H54 (cell line): ENCODE measurements around the gene CCBE1.

ENCODE experiments used
- DNase-seq: peaks from one replicate; pipeline ENCODE4 v3.0.0; 2011; ENCODE audit warnings: low spot score, mixed read lengths; ENCODE audit not compliant: insufficient read length
- FAIRE-seq: peaks from 3 replicates; lab custom pipeline; 2011; peaks lifted over from hg19 to GRCh38; lab: Jason Lieb, UNC
- POLR2A ChIP-seq: IDR thresholded peaks from 2 replicates; pipeline ENCODE4 v1.6.1; 2011; ENCODE audit warnings: low read depth, mild to moderate bottlenecking, low read length

Gene CCBE1

GRCh38 chr18:59577386-59577655 is 119.9 kb downstream of the CCBE1 start:
- TF ChIP-seq POLR2A: no peak
- DNase-seq: no peak
- FAIRE-seq: no peak

GRCh38 chr18:59576541-59577385 is 120.5 kb downstream of the CCBE1 start:
- DNase-seq (no peak), FAIRE-seq (no peak)
- TF ChIP-seq POLR2A: no peak

- no peak for TF ChIP-seq POLR2A
- no peak for FAIRE-seq
Measured at GRCh38 chr18:59575995-59576394, 121.2 kb downstream of the CCBE1 start.

GRCh38 chr18:59573962-59574361 is 123.3 kb downstream of the CCBE1 start:
- DNase-seq: no peak
- TF ChIP-seq POLR2A: no peak
- FAIRE-seq: no peak

More at GRCh38 chr18:59575995-59576394, 121.2 kb downstream of the CCBE1 start:
- DNase-seq: no peak

GRCh38 chr18:59571902-59572301 is 125.3 kb downstream of the CCBE1 start:
- no peak for DNase-seq
- no peak for FAIRE-seq
- TF ChIP-seq POLR2A: no peak

- DNase-seq (no peak), FAIRE-seq (no peak)
- no peak for TF ChIP-seq POLR2A
Measured at GRCh38 chr18:59570796-59571195, 126.4 kb downstream of the CCBE1 start.

GRCh38 chr18:59570101-59570775 is 127.0 kb downstream of the CCBE1 start:
- no peak for TF ChIP-seq POLR2A
- DNase-seq (no peak), FAIRE-seq (no peak)

GRCh38 chr18:59569390-59569791 is 127.8 kb downstream of the CCBE1 start:
- TF ChIP-seq POLR2A: no peak
- DNase-seq (no peak), FAIRE-seq (no peak)

- FAIRE-seq: no peak
- TF ChIP-seq POLR2A: no peak
Measured at GRCh38 chr18:59567431-59567830, 129.8 kb downstream of the CCBE1 start.

GRCh38 chr18:59566533-59566971 is 130.7 kb downstream of the CCBE1 start:
- DNase-seq (no peak), FAIRE-seq (no peak)
- no peak for TF ChIP-seq POLR2A

More at GRCh38 chr18:59567431-59567830, 129.8 kb downstream of the CCBE1 start:
- no peak for DNase-seq

GRCh38 chr18:59565957-59566356 is 131.3 kb downstream of the CCBE1 start:
- no peak for TF ChIP-seq POLR2A
- FAIRE-seq (no peak), DNase-seq (no peak)

GRCh38 chr18:59564561-59564960 is 132.7 kb downstream of the CCBE1 start:
- no peak for TF ChIP-seq POLR2A

GRCh38 chr18:59563176-59563785 is 133.9 kb downstream of the CCBE1 start:
- no peak for DNase-seq
- no peak for TF ChIP-seq POLR2A
- FAIRE-seq: no peak

More at GRCh38 chr18:59564561-59564960, 132.7 kb downstream of the CCBE1 start:
- FAIRE-seq (no peak), DNase-seq (no peak)

GRCh38 chr18:59562751-59563150 is 134.5 kb downstream of the CCBE1 start:
- TF ChIP-seq POLR2A: no peak
- FAIRE-seq (no peak), DNase-seq (no peak)
